K562 (cell line): ENCODE measurements around the gene HSF4. TPM values are rescaled to one million over a fixed set of nuclear protein-coding genes. Genes with fewer than 3 reads are reported as not detected.

Source experiments
- ATAC-seq: fragments of 200-7000 bp; cut with Tn5 transposase; 3 replicates; pipeline ENCODE4 v1.9.1; 2020; ENCODE audit warnings: moderate library complexity
- BruUV-seq: library from RNA; stranded (reverse); fragments of 400-500 nt; replicated peaks from 2 replicates; lab custom pipeline; 2021; lab: Mats Ljungman, UMichigan
- CTCF ChIA-PET: fragments of 300-600 bp; formaldehyde crosslinking; extraction: SDS; loops from one replicate; lab custom pipeline; 2021; ENCODE audit warnings: low intra/inter-chr PET ratio; lab: Yijun Ruan, JAX
- POLR2A ChIA-PET: fragments of 300-600, 350-650 bp; sonication (Branson Sonifier 250); formaldehyde crosslinking; extraction: SDS; loops from one replicate; lab custom pipeline; 2021; ENCODE audit warnings: antibody characterized with exemption, inconsistent platforms; lab: Yijun Ruan, JAX
- DNase-seq, 4 experiments: peaks; one replicate each; pipeline versions ENCODE4 v3.0.0 to v3.0.0-alpha.2; 2011 to 2018; ENCODE audit warnings: low spot score in 3 of 4, mixed read lengths in 3 of 4; ENCODE audit errors: extremely low read depth in 1 of 4
- FAIRE-seq: peaks from 2 replicates; lab custom pipeline; 2011; peaks lifted over from hg19 to GRCh38; lab: Jason Lieb, UNC
- H2AFZ ChIP-seq: 2 replicates; pipeline ENCODE4 v1.6.0; 2011; ENCODE audit warnings: low read depth, low read length, control low read depth, inconsistent platforms
- H3K27ac ChIP-seq: fragments of 200-600 bp; 3 replicates; pipeline ENCODE4 v1.8.0; 2011; ENCODE audit warnings: low read depth, mild to moderate bottlenecking, control low read depth, inconsistent platforms, low read length, moderate library complexity, mixed read lengths; ENCODE audit errors: extremely low read depth
- H3K27me3 ChIP-seq, 2 experiments: fragments of 300-600 bp in 1 of 2; 2 replicates in 1 of 2; 3 replicates in 1 of 2; pipeline versions ENCODE4 v1.6.0 to v1.8.0; 2011; ENCODE audit warnings: inconsistent platforms in 2 of 2, low read length in 2 of 2, mild to moderate bottlenecking in 1 of 2, mixed read lengths in 1 of 2, moderate library complexity in 1 of 2; ENCODE audit not compliant: control insufficient read depth in 2 of 2, insufficient read depth in 2 of 2
- H3K36me3 ChIP-seq: fragments of 300-600 bp; 3 replicates; pipeline ENCODE4 v1.8.0; 2011; ENCODE audit warnings: mild to moderate bottlenecking, low read length, inconsistent platforms; ENCODE audit not compliant: control insufficient read depth, insufficient read depth
- H3K4me1 ChIP-seq, 2 experiments: fragments of 200-600 bp in 1 of 2; replicated peaks in 1 of 2; 2 replicates in 1 of 2; 3 replicates in 1 of 2; pipeline versions ENCODE4 v1.5.1 to v1.8.0; 2011; ENCODE audit warnings: inconsistent platforms in 2 of 2, low read length in 2 of 2, mild to moderate bottlenecking in 1 of 2, mixed read lengths in 1 of 2, moderate library complexity in 1 of 2; ENCODE audit not compliant: control insufficient read depth in 2 of 2, insufficient read depth in 2 of 2
- H3K4me2 ChIP-seq: 2 replicates; pipeline ENCODE4 v1.6.1; 2011; ENCODE audit warnings: low read length, control low read depth, inconsistent platforms, mixed read lengths; ENCODE audit not compliant: insufficient read depth
- H3K4me3 ChIP-seq: fragments of 200-600 bp; sonication (generic), shearing (Covaris generic); 2 replicates; pipeline ENCODE4 v1.5.1; 2016; ENCODE audit warnings: control low read depth, inconsistent platforms
- H3K79me2 ChIP-seq: fragments of 200-600 bp; 3 replicates; pipeline ENCODE4 v1.8.0; 2011; ENCODE audit warnings: low read length, inconsistent platforms; ENCODE audit not compliant: control insufficient read depth, insufficient read depth
- H3K9ac ChIP-seq, 2 experiments: 2 replicates each; pipeline versions ENCODE4 v1.6.0 to v1.6.1; 2011; ENCODE audit warnings: low read depth in 2 of 2, low read length in 2 of 2, control low read depth in 1 of 2, inconsistent platforms in 1 of 2, mild to moderate bottlenecking in 1 of 2, mixed read lengths in 1 of 2; ENCODE audit not compliant: insufficient read depth in 1 of 2
- H3K9me1 ChIP-seq: one replicate; pipeline ENCODE4 v1.6.0; 2011; ENCODE audit warnings: inconsistent platforms, mild to moderate bottlenecking, low read length, moderate library complexity; ENCODE audit not compliant: control insufficient read depth, insufficient read depth
- H3K9me3 ChIP-seq: replicated peaks from 2 replicates; pipeline ENCODE4 v1.5.1; 2011; ENCODE audit warnings: low read depth, low read length, inconsistent platforms; ENCODE audit not compliant: control insufficient read depth, insufficient read depth
- H4K20me1 ChIP-seq: replicated peaks from 2 replicates; pipeline ENCODE4 v1.6.1; 2011; ENCODE audit warnings: low read length, inconsistent platforms, mixed read lengths; ENCODE audit not compliant: control insufficient read depth, insufficient read depth
- CBX8 ChIP-seq: fragments of 200-600 bp; sonication (generic); IDR thresholded peaks from 2 replicates; pipeline ENCODE4 v1.6.1; 2012; ENCODE audit warnings: borderline replicate concordance, mixed run types, low read depth, mild to moderate bottlenecking, moderate library complexity, mixed read lengths, low read length, control low read depth, inconsistent platforms; ENCODE audit not compliant: poor library complexity, severe bottlenecking; ENCODE audit errors: extremely low read depth
- ILF3 ChIP-seq: fragments of 450-650 bp; IDR thresholded peaks from 2 replicates; pipeline ENCODE4 v1.6.1; 2018; ENCODE audit warnings: antibody characterized with exemption, mild to moderate bottlenecking, moderate library complexity, borderline replicate concordance
- LARP7 ChIP-seq: fragments of 450-650 bp; IDR thresholded peaks from 2 replicates; pipeline ENCODE4 v1.6.1; 2016
- NCOR1 ChIP-seq: fragments of 450-650 bp; IDR thresholded peaks from 2 replicates; pipeline ENCODE4 v1.6.1; 2016; ENCODE audit warnings: mild to moderate bottlenecking, moderate library complexity
- SP2 ChIP-seq: IDR thresholded peaks from 2 replicates; pipeline ENCODE4 v1.6.1; 2011; ENCODE audit warnings: mild to moderate bottlenecking, low read depth, low read length, moderate library complexity; ENCODE audit not compliant: poor library complexity, severe bottlenecking; ENCODE audit errors: extremely low read depth
- SRSF3 ChIP-seq: fragments of 200-400 bp; formaldehyde crosslinking; IDR thresholded peaks from 2 replicates; pipeline ENCODE4 v1.6.1; 2016; ENCODE audit warnings: mild to moderate bottlenecking, low read length, moderate library complexity; ENCODE audit not compliant: insufficient read depth
- TFE3 ChIP-seq: fragments of 450-650 bp; formaldehyde crosslinking; IDR thresholded peaks from 2 replicates; pipeline ENCODE4 v1.4.0; 2020; ENCODE audit warnings: mild to moderate bottlenecking, mixed read lengths
- YBX1 ChIP-seq: fragments of 450-650 bp; IDR thresholded peaks from 2 replicates; pipeline ENCODE4 v1.7.1; 2016; ENCODE audit warnings: mild to moderate bottlenecking
- WGBS: fragments of 100-300 bp; shearing (Covaris generic); methylation state at CpG from one replicate; pipeline ENCODE4 v1.1.6; 2016; ENCODE audit warnings: low coverage, mixed read lengths; ENCODE audit not compliant: insufficient coverage; ENCODE audit errors: missing lambda C conversion rate; 5-methylcytosine and 5-hydroxymethylcytosine counted together
- in situ Hi-C: fragments of 300-500 bp; cut with MboI; formaldehyde crosslinking; loops from 4 replicates; pipeline ENCODE4 v1.15.0; 2018; ENCODE audit warnings: inconsistent platforms, mixed read lengths
- intact Hi-C: fragments of 100-400 bp; cut with micrococcal nuclease; formaldehyde crosslinking; loops from 2 replicates; pipeline ENCODE4 v1.14.2; 2022
- polyA plus RNA-seq, 8 experiments: library from polyadenylated mRNA; depleted of rRNA in 4 of 8; stranded (reverse) in 5 of 8; unstranded in 3 of 8; fragments of >200 nt; fragmentation: Nextera tagmentation in 2 of 8; fragmentation: Illumina TruSeq in 1 of 8; extraction: Ambion mirVana in 2 of 8; extraction: Trizol in 1 of 8; gene quantifications; 2 replicates each; pipeline versions ENCODE4 v1.2.1 to v1.2.3, GENCODE V29; 2011 to 2014; ENCODE audit warnings: inconsistent platforms in 1 of 8, missing spikeins in 1 of 8
- total RNA-seq, 7 experiments: library from RNA; depleted of rRNA in 6 of 7; stranded (reverse); fragments of >200 nt in 6 of 7; fragmentation: Illumina TruSeq in 2 of 7; extraction: Trizol in 2 of 7; gene quantifications; 2 replicates each; pipeline versions ENCODE4 v1.2.1 to v1.2.3, GENCODE V29; 2011 to 2021; ENCODE audit warnings: low replicate concordance in 1 of 7
- TF ChIP-seq, protein P1 (sequence below): sonication (generic); formaldehyde crosslinking; IDR thresholded peaks from 2 replicates; pipeline ENCODE4 v1.5.0; 2020; ENCODE audit warnings: missing genetic modification reagents
- TF ChIP-seq, protein P2 (sequence below): sonication (generic); formaldehyde crosslinking; IDR thresholded peaks from 2 replicates; pipeline ENCODE4 v1.8.0; 2022; ENCODE audit warnings: mild to moderate bottlenecking, missing genetic modification reagents

HSF4 gene
- total and polyA plus RNA-seq, 9 of the 15 experiments (the other 6 are each of a cell fraction or from before 2014, with no cell fraction given) = 0.50 to 35.4 (median 8.8) TPM; not detected in 1

- H4K20me1 ChIP-seq = peaks cover 11% of the 10 kb centered on the region
- CTCF ChIA-PET = no interaction called here
- H2AFZ ChIP-seq = no peak overlapping the region
- no peak overlapping the region for H3K4me3 ChIP-seq
- POLR2A ChIA-PET = no interaction called here
- intact Hi-C loops = loop anchor here (10.0 kb wide), 2 partner anchors 173 to 233 kb away; no protein-coding TSS in a partner anchor
- FAIRE-seq = no peak
- H3K9ac ChIP-seq = peak overlapping the region in 1 of 2 experiments; percentile 26; a peak in 1 of 4 replicates
- H3K36me3 ChIP-seq = no peaks in the 10 kb centered on the region
- no peaks in the 10 kb centered on the region for H3K9me3 ChIP-seq
- BruUV-seq = no TSS peak
- no peak overlapping the region for H3K27ac ChIP-seq
- ATAC-seq = no peak
- H3K27me3 ChIP-seq = no peaks in the 10 kb centered on the region
- peaks cover 22% of the 10 kb centered on the region for H3K79me2 ChIP-seq
- H3K9me1 ChIP-seq = no peaks in the 10 kb centered on the region
- no peak for DNase-seq
- WGBS = 50% methylated on average over 25 of the region's 26 CpGs
- TF ChIP-seq SP2 (no peak), YBX1 (no peak), ILF3 (no peak), SRSF3 (no peak)
- no peak overlapping the region for H3K4me2 ChIP-seq
- in situ Hi-C loops = no loop called here
- H3K4me1 ChIP-seq = peaks cover 31 to 59% of the 10 kb centered on the region in 2 experiments
Measured at GRCh38 chr16:67187175-67187890, 22.8 kb downstream of the HSF4 start.

- Histone ChIP-seq H3K27ac (no peak overlapping the region), H3K9ac (no peak overlapping the region; a peak in 1 of 4 replicates), H3K4me2 (no peak overlapping the region), H3K36me3 (peaks cover 6% of the 10 kb centered on the region; the same call in 2 of the 3 replicates), H2AFZ (no peak overlapping the region), H3K9me1 (no peaks in the 10 kb centered on the region), H3K27me3 (no peaks in the 10 kb centered on the region), H3K9me3 (no peaks in the 10 kb centered on the region), H3K4me1 (peaks cover 28 to 68% of the 10 kb centered on the region in 2 experiments), H4K20me1 (peaks cover 11% of the 10 kb centered on the region), H3K4me3 (no peak overlapping the region), H3K79me2 (peaks cover 22% of the 10 kb centered on the region)
- in situ Hi-C loops (no loop called here), intact Hi-C loops (loop anchor here (10.0 kb wide), 2 partner anchors 174 to 234 kb away; no protein-coding TSS in a partner anchor)
- no peak for DNase-seq
- CTCF ChIA-PET = no interaction called here
- BruUV-seq = no TSS peak
- POLR2A ChIA-PET = no interaction called here
- no peak for ATAC-seq
- 43% methylated on average over 4 of the region's 4 CpGs for WGBS
- no peak for FAIRE-seq
- TF ChIP-seq CBX8 (no peak), TFE3 (CRISPR knock-in tag) (peak; percentile 66), NCOR1 (no peak), LARP7 (no peak)
- TF ChIP-seq, protein P1, sequence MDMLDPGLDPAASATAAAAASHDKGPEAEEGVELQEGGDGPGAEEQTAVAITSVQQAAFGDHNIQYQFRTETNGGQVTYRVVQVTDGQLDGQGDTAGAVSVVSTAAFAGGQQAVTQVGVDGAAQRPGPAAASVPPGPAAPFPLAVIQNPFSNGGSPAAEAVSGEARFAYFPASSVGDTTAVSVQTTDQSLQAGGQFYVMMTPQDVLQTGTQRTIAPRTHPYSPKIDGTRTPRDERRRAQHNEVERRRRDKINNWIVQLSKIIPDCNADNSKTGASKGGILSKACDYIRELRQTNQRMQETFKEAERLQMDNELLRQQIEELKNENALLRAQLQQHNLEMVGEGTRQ (CRISPR knock-in tag) = peak; percentile 40; the same call in 1 of the 2 replicates
- TF ChIP-seq, protein P2, sequence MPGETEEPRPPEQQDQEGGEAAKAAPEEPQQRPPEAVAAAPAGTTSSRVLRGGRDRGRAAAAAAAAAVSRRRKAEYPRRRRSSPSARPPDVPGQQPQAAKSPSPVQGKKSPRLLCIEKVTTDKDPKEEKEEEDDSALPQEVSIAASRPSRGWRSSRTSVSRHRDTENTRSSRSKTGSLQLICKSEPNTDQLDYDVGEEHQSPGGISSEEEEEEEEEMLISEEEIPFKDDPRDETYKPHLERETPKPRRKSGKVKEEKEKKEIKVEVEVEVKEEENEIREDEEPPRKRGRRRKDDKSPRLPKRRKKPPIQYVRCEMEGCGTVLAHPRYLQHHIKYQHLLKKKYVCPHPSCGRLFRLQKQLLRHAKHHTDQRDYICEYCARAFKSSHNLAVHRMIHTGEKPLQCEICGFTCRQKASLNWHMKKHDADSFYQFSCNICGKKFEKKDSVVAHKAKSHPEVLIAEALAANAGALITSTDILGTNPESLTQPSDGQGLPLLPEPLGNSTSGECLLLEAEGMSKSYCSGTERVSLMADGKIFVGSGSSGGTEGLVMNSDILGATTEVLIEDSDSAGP = no peak
Measured at GRCh38 chr16:67188323-67188722, 23.8 kb downstream of the HSF4 start.
